EH (cell line): Measurements from ENCODE around the gene CHST15.
"Not testable (repeated sequence)": the region's sequence is repeated elsewhere in the genome, so short reads cannot be mapped to it uniquely, and the experiment has no call there.

ENCODE experiments used
- DNase-seq: peaks from one replicate; pipeline ENCODE4 v3.0.0-alpha.2; 2015; ENCODE audit warnings: low read depth

The CHST15 gene

GRCh38 chr10:124124123-124124768 is 30.8 kb upstream of the CHST15 start:
- DNase-seq: peak; percentile 16

- DNase-seq: peak; percentile 66
These were observed 29.8 kb upstream of the CHST15 start for GRCh38 chr10:124123156-124123555.

- no peak for DNase-seq
These were observed 28.8 kb upstream of the CHST15 start for GRCh38 chr10:124122211-124122610.

- DNase-seq: no peak
These were observed 27.1 kb upstream of the CHST15 start for GRCh38 chr10:124120410-124121061.

GRCh38 chr10:124119946-124120345 is 26.5 kb upstream of the CHST15 start:
- no peak for DNase-seq

GRCh38 chr10:124119216-124119615 is 25.8 kb upstream of the CHST15 start:
- DNase-seq: no peak

GRCh38 chr10:124117833-124118232 is 24.4 kb upstream of the CHST15 start:
- no peak for DNase-seq

- no peak for DNase-seq
These were observed 24.1 kb upstream of the CHST15 start for GRCh38 chr10:124117511-124117785.

GRCh38 chr10:124116771-124117510 is 23.5 kb upstream of the CHST15 start:
- DNase-seq: no peak

GRCh38 chr10:124114696-124115095 is 21.3 kb upstream of the CHST15 start:
- no peak for DNase-seq

GRCh38 chr10:124112891-124113580 is 19.6 kb upstream of the CHST15 start:
- no peak for DNase-seq

- DNase-seq: no peak
These were observed 17.5 kb upstream of the CHST15 start for GRCh38 chr10:124110882-124111281.

- no peak for DNase-seq
These were observed 15.9 kb upstream of the CHST15 start for GRCh38 chr10:124109261-124109660.

GRCh38 chr10:124107072-124107471 is 13.7 kb upstream of the CHST15 start:
- DNase-seq: no peak

- peak; percentile 77 for DNase-seq
These were observed 13.0 kb upstream of the CHST15 start for GRCh38 chr10:124106241-124106879.

- peak; percentile 59 for DNase-seq
These were observed 12.2 kb upstream of the CHST15 start for GRCh38 chr10:124105594-124105993.

GRCh38 chr10:124105045-124105444 is 11.6 kb upstream of the CHST15 start:
- no peak for DNase-seq

GRCh38 chr10:124104011-124104627 is 10.7 kb upstream of the CHST15 start:
- no peak for DNase-seq

GRCh38 chr10:124101351-124101750 is 8.0 kb upstream of the CHST15 start:
- DNase-seq: no peak

GRCh38 chr10:124100651-124101050 is 7.3 kb upstream of the CHST15 start:
- DNase-seq: not testable (repeated sequence)

- DNase-seq: no peak
These were observed 6.7 kb upstream of the CHST15 start for GRCh38 chr10:124100124-124100523.

- no peak for DNase-seq
These were observed 6.2 kb upstream of the CHST15 start for GRCh38 chr10:124099604-124100003.
